K562 (cell line): Measurements from ENCODE around the gene CELF6. TPM values are rescaled to one million over a fixed set of nuclear protein-coding genes. Genes with fewer than 3 reads are reported as not detected.

Experiments used
- CBX2 ChIP-seq: fragments of 200-600 bp; sonication (generic); IDR thresholded peaks from one replicate; pipeline ENCODE4 v1.6.1; 2012; ENCODE audit warnings: mild to moderate bottlenecking, low read length, inconsistent platforms; ENCODE audit not compliant: insufficient read depth, poor library complexity, severe bottlenecking
- FOSL1 ChIP-seq: fragments of 200-800 bp; sonication (Bioruptor generic); conservative IDR thresholded peaks from 2 replicates; pipeline ENCODE4 v1.6.1; 2016; ENCODE audit warnings: missing genetic modification characterization, missing compliant biosample characterization
- FOXJ3 ChIP-seq: sonication (generic); formaldehyde crosslinking; IDR thresholded peaks from 2 replicates; pipeline ENCODE4 v1.4.0; 2020; ENCODE audit warnings: mild to moderate bottlenecking, missing genetic modification reagents
- HLTF ChIP-seq: fragments of 450-650 bp; IDR thresholded peaks from 2 replicates; pipeline ENCODE4 v1.6.1; 2016
- HMG20B ChIP-seq: fragments of 250-450 bp; sonication (Bioruptor Pico); IDR thresholded peaks from 2 replicates; pipeline ENCODE4 v1.5.0; 2021; ENCODE audit warnings: mild to moderate bottlenecking
- HMGN3 ChIP-seq: IDR thresholded peaks from 2 replicates; pipeline ENCODE4 v1.6.1; 2011; ENCODE audit warnings: borderline replicate concordance, low read depth, mild to moderate bottlenecking, mixed read lengths, low read length; ENCODE audit not compliant: insufficient read length; ENCODE audit errors: extremely low read depth
- HNRNPL ChIP-seq: fragments of 200-400 bp; formaldehyde crosslinking; IDR thresholded peaks from 2 replicates; pipeline ENCODE4 v1.6.1; 2017; ENCODE audit warnings: low read depth, mild to moderate bottlenecking, low read length
- LCOR ChIP-seq: sonication (generic); formaldehyde crosslinking; IDR thresholded peaks from 2 replicates; pipeline ENCODE4 v1.8.0; 2022; ENCODE audit warnings: mild to moderate bottlenecking, missing genetic modification reagents
- MAFF ChIP-seq: IDR thresholded peaks from 2 replicates; pipeline ENCODE4 v1.6.1; 2012; ENCODE audit warnings: low read length, improper control_type of control experiment
- MTA2 ChIP-seq: fragments of 450-650 bp; IDR thresholded peaks from 2 replicates; pipeline ENCODE4 v1.6.1; 2016; ENCODE audit warnings: low read depth
- MYNN ChIP-seq, 2 experiments: sonication (generic); formaldehyde crosslinking in 1 of 2; IDR thresholded peaks; 2 replicates each; pipeline versions ENCODE4 v1.5.0 to v1.6.1; 2016 to 2020; ENCODE audit warnings: antibody characterized with exemption in 1 of 2, missing genetic modification reagents in 1 of 2
- NCOR1 ChIP-seq: fragments of 450-650 bp; IDR thresholded peaks from 2 replicates; pipeline ENCODE4 v1.6.1; 2016; ENCODE audit warnings: mild to moderate bottlenecking, moderate library complexity
- NFE2 ChIP-seq: IDR thresholded peaks from 2 replicates; pipeline ENCODE4 v1.6.1; 2014; ENCODE audit warnings: antibody characterized with exemption, low read depth
- POLR3A ChIP-seq: IDR thresholded peaks from 2 replicates; pipeline ENCODE4 v1.6.1; 2011; ENCODE audit warnings: borderline replicate concordance, mild to moderate bottlenecking, moderate library complexity; ENCODE audit not compliant: insufficient read length, insufficient read depth; ENCODE audit errors: extremely low read depth
- RBM14 ChIP-seq: fragments of 200-400 bp; formaldehyde crosslinking; IDR thresholded peaks from 2 replicates; pipeline ENCODE4 v1.6.1; 2018; ENCODE audit warnings: low read depth, mild to moderate bottlenecking, low read length, moderate library complexity, borderline replicate concordance; ENCODE audit not compliant: insufficient read depth
- RCOR1 ChIP-seq, 2 experiments: IDR thresholded peaks; 2 replicates each; pipeline ENCODE4 v1.6.1; 2012; ENCODE audit warnings: low read depth in 2 of 2, low read length in 2 of 2, borderline replicate concordance in 1 of 2, improper control_type of control experiment in 1 of 2
- SOX6 ChIP-seq: fragments of 450-650 bp; IDR thresholded peaks from 2 replicates; pipeline ENCODE4 v1.6.1; 2014; ENCODE audit warnings: mild to moderate bottlenecking
- TAF15 ChIP-seq: fragments of 200-400 bp; formaldehyde crosslinking; IDR thresholded peaks from 2 replicates; pipeline ENCODE4 v1.6.1; 2017; ENCODE audit warnings: mild to moderate bottlenecking, low read depth, low read length, moderate library complexity
- U2AF2 ChIP-seq: fragments of 200-400 bp; formaldehyde crosslinking; optimal IDR thresholded peaks from 2 replicates; pipeline ENCODE3; 2017; ENCODE audit warnings: low read depth, mild to moderate bottlenecking, low read length
- ZNF174 ChIP-seq: fragments of 250-450 bp; sonication (Bioruptor Pico); IDR thresholded peaks from 2 replicates; pipeline ENCODE4 v1.4.0; 2020; ENCODE audit warnings: mild to moderate bottlenecking
- ZNF316 ChIP-seq: fragments of 450-650 bp; IDR thresholded peaks from 2 replicates; pipeline ENCODE4 v1.6.1; 2016
- ZNF384 ChIP-seq: IDR thresholded peaks from 2 replicates; pipeline ENCODE4 v1.6.1; 2012; ENCODE audit warnings: low read depth, low read length, improper control_type of control experiment
- ZNF586 ChIP-seq: fragments of 450-650 bp; formaldehyde crosslinking; conservative IDR thresholded peaks from 2 replicates; pipeline ENCODE4 v1.4.0; 2020; ENCODE audit warnings: mild to moderate bottlenecking, moderate library complexity
- ZNF696 ChIP-seq: fragments of 250-450 bp; sonication (Bioruptor Pico); conservative IDR thresholded peaks from 2 replicates; pipeline ENCODE4 v1.4.0; 2020; ENCODE audit warnings: mild to moderate bottlenecking, moderate library complexity
- ZSCAN32 ChIP-seq: fragments of 450-650 bp; formaldehyde crosslinking; IDR thresholded peaks from 2 replicates; pipeline ENCODE4 v1.4.0; 2020; ENCODE audit warnings: mild to moderate bottlenecking, moderate library complexity
- polyA plus RNA-seq, 8 experiments: library from polyadenylated mRNA; depleted of rRNA in 4 of 8; stranded (reverse) in 5 of 8; unstranded in 3 of 8; fragments of >200 nt; fragmentation: Nextera tagmentation in 2 of 8; fragmentation: Illumina TruSeq in 1 of 8; extraction: Ambion mirVana in 2 of 8; extraction: Trizol in 1 of 8; gene quantifications; 2 replicates each; pipeline versions ENCODE4 v1.2.1 to v1.2.3, GENCODE V29; 2011 to 2014; ENCODE audit warnings: inconsistent platforms in 1 of 8, missing spikeins in 1 of 8
- total RNA-seq, 7 experiments: library from RNA; depleted of rRNA in 6 of 7; stranded (reverse); fragments of >200 nt in 6 of 7; fragmentation: Illumina TruSeq in 2 of 7; extraction: Trizol in 2 of 7; gene quantifications; 2 replicates each; pipeline versions ENCODE4 v1.2.1 to v1.2.3, GENCODE V29; 2011 to 2021; ENCODE audit warnings: low replicate concordance in 1 of 7
- TF ChIP-seq, protein P1 (sequence below), 2 experiments: IDR thresholded peaks in 1 of 2; conservative IDR thresholded peaks in 1 of 2; 2 replicates each; pipeline ENCODE4 v1.6.1; 2016; ENCODE audit warnings: low read depth in 2 of 2, mild to moderate bottlenecking in 1 of 2, missing compliant biosample characterization in 1 of 2, missing genetic modification characterization in 1 of 2, moderate library complexity in 1 of 2
- TF ChIP-seq, protein P2 (sequence below): IDR thresholded peaks from 2 replicates; pipeline ENCODE4 v1.6.1; 2011; ENCODE audit warnings: borderline replicate concordance, low read depth, mild to moderate bottlenecking, moderate library complexity, low read length; ENCODE audit not compliant: insufficient read depth, poor library complexity, severe bottlenecking

The CELF6 gene
- total and polyA plus RNA-seq, 9 of the 15 experiments (the other 6 are each of a cell fraction or from before 2014, with no cell fraction given) = 0.01 to 0.11 TPM; not detected in 7

DNA sequence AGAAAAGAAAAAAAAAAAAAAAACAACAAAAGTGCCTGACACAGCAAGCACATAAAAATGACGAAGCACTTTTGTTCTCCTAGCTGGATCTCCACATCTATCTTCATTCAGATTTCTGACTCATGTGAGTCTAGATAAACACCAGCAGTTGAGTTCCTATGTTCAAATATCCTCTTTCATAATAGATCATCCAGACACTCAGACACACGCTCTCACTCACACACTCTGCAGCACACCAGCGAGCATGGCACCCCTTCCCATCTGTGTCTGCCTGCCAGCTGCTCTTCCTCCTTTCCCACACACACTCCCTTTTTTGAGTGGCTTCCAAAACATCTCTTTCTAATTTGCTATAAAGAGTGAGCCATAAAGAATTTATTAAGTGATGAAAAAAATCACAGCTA lies 19.8 kb upstream of the CELF6 start (continued):
- TF ChIP-seq, protein P1, sequence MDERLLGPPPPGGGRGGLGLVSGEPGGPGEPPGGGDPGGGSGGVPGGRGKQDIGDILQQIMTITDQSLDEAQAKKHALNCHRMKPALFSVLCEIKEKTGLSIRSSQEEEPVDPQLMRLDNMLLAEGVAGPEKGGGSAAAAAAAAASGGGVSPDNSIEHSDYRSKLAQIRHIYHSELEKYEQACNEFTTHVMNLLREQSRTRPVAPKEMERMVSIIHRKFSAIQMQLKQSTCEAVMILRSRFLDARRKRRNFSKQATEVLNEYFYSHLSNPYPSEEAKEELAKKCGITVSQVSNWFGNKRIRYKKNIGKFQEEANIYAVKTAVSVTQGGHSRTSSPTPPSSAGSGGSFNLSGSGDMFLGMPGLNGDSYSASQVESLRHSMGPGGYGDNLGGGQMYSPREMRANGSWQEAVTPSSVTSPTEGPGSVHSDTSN (CRISPR knock-in tag; IDR thresholded peaks at IDR 0.05; ENCODE audit: low read depth) = no peak
- TF ChIP-seq, protein P1 (tag; conservative IDR thresholded peaks at IDR 0.05; ENCODE audit: low read depth) = peak; percentile 83
- TF ChIP-seq NFE2 (peak; percentile 85), HMGN3 (no peak), SOX6 (peak; percentile 76), ZNF174 (no peak), NCOR1 (no peak), LCOR (CRISPR knock-in tag) (no peak), HNRNPL (no peak), POLR3A (no peak), MTA2 (no peak), HMG20B (CRISPR knock-in tag) (no peak), MAFF (peak; percentile 73; the same call in 1 of the 2 replicates), ZNF586 (CRISPR knock-in tag) (no peak), RCOR1 (IDR thresholded peaks at IDR 0.05; ENCODE audit: borderline replicate concordance in 1 of 2, low read depth in 2 of 2, low read length in 2 of 2) (peak in 1 of 2 experiments; percentile 62; a peak in 1 of 4 replicates), ZNF696 (CRISPR knock-in tag) (no peak), RBM14 (no peak), FOXJ3 (CRISPR knock-in tag) (no peak), HLTF (no peak), FOSL1 (peak; percentile 79), MYNN (IDR thresholded peaks at IDR 0.05) (no peak), MYNN (CRISPR knock-in tag; IDR thresholded peaks at IDR 0.05) (no peak), CBX2 (no peak), TAF15 (no peak), ZNF316 (peak; percentile 99), ZNF384 (peak; percentile 75), U2AF2 (no peak), ZSCAN32 (CRISPR knock-in tag) (no peak)
- TF ChIP-seq, protein P2, sequence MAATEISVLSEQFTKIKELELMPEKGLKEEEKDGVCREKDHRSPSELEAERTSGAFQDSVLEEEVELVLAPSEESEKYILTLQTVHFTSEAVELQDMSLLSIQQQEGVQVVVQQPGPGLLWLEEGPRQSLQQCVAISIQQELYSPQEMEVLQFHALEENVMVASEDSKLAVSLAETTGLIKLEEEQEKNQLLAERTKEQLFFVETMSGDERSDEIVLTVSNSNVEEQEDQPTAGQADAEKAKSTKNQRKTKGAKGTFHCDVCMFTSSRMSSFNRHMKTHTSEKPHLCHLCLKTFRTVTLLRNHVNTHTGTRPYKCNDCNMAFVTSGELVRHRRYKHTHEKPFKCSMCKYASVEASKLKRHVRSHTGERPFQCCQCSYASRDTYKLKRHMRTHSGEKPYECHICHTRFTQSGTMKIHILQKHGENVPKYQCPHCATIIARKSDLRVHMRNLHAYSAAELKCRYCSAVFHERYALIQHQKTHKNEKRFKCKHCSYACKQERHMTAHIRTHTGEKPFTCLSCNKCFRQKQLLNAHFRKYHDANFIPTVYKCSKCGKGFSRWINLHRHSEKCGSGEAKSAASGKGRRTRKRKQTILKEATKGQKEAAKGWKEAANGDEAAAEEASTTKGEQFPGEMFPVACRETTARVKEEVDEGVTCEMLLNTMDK = no peak
